Endodermal cell (in vitro differentiated cells): Measurements from ENCODE around the gene COMMD6. TPM values are rescaled to one million over a fixed set of nuclear protein-coding genes. Genes with fewer than 3 reads are reported as not detected.

Source experiments
- DNase-seq: peaks from one replicate; pipeline ENCODE4 v3.0.0-alpha.2; 2017
- H3K27ac ChIP-seq: 2 replicates; pipeline ENCODE4 v1.5.1; 2013; ENCODE audit warnings: mild to moderate bottlenecking, low read depth, low read length, moderate library complexity
- H3K27me3 ChIP-seq: 2 replicates; pipeline ENCODE4 v1.6.1; 2013; ENCODE audit warnings: mild to moderate bottlenecking, low read length, moderate library complexity; ENCODE audit not compliant: insufficient read depth, control insufficient read depth, poor library complexity, severe bottlenecking
- H3K36me3 ChIP-seq: 2 replicates; pipeline ENCODE4 v1.7.0; 2013; ENCODE audit warnings: mild to moderate bottlenecking, low read length, moderate library complexity; ENCODE audit not compliant: control insufficient read depth, insufficient read depth
- H3K4me1 ChIP-seq: one replicate; pipeline ENCODE4 v1.7.0; 2013; ENCODE audit warnings: low read length; ENCODE audit not compliant: control insufficient read depth, insufficient read depth
- H3K4me3 ChIP-seq: 2 replicates; pipeline ENCODE4 v1.5.1; 2013; ENCODE audit warnings: mild to moderate bottlenecking, low read length, moderate library complexity
- H3K9ac ChIP-seq: 2 replicates; pipeline ENCODE4 v1.6.1; 2013; ENCODE audit warnings: mild to moderate bottlenecking, low read length, moderate library complexity; ENCODE audit not compliant: poor library complexity, severe bottlenecking; ENCODE audit errors: extremely low read depth
- H3K9me3 ChIP-seq: 2 replicates; pipeline ENCODE4 v1.6.1; 2013; ENCODE audit warnings: mild to moderate bottlenecking, low read length, moderate library complexity; ENCODE audit not compliant: control insufficient read depth
- H3K27ac Mint-ChIP-seq: 2 replicates; pipeline ENCODE4 v1.8.0; 2020; ENCODE audit warnings: mixed read lengths
- H3K27me3 Mint-ChIP-seq: 2 replicates; pipeline ENCODE4 v1.8.0; 2021; ENCODE audit warnings: mild to moderate bottlenecking, mixed read lengths; ENCODE audit not compliant: insufficient read depth
- H3K36me3 Mint-ChIP-seq: 2 replicates; pipeline ENCODE4 v1.8.0; 2020; ENCODE audit warnings: low read depth, mixed read lengths
- H3K4me1 Mint-ChIP-seq: 2 replicates; pipeline ENCODE4 v1.8.0; 2020; ENCODE audit warnings: mixed read lengths
- H3K4me3 Mint-ChIP-seq: 2 replicates; pipeline ENCODE4 v1.8.0; 2020; ENCODE audit warnings: mild to moderate bottlenecking, moderate library complexity, mixed read lengths
- H3K9me3 Mint-ChIP-seq: 2 replicates; pipeline ENCODE4 v1.8.0; 2020; ENCODE audit warnings: mild to moderate bottlenecking, mixed read lengths
- CTCF ChIP-seq: fragments of 200-600 bp; sonication (generic); conservative IDR thresholded peaks from 2 replicates; pipeline ENCODE4 v1.5.0; 2021; ENCODE audit warnings: antibody characterized with exemption, mild to moderate bottlenecking
- WGBS, 2 experiments: methylation state at CpG; one replicate each; pipeline versions ENCODE4 v1.1.5 to v1.1.7; 2013; ENCODE audit warnings: missing lambda C conversion rate in 2 of 2, mixed read lengths in 1 of 2; ENCODE audit not compliant: insufficient coverage in 1 of 2, insufficient read length in 1 of 2; 5-methylcytosine and 5-hydroxymethylcytosine counted together
- total RNA-seq, 2 donors: library from RNA; stranded (reverse); fragmentation: NEBNext Ultra II Directional in 1 of 2; extraction: Animal tissue kit (Norgen Biotek cat#: 25700) in 1 of 2; gene quantifications; 2 replicates in 1 of 2; 3 replicates in 1 of 2; pipeline ENCODE4 v1.2.1, GENCODE V29; 2021

The COMMD6 gene
- total RNA-seq, 2 donors from 2014 or later, result 119 to 128 TPM

GRCh38 chr13:75486146-75487062 lies 51.2 kb downstream of the COMMD6 start:
- Mint-ChIP-seq H3K9me3 (no peaks in the 10 kb centered on the region), H3K27ac (peak overlapping the region; percentile 50), H3K4me3 (no peak overlapping the region), H3K27me3 (peaks cover 16% of the 10 kb centered on the region), H3K4me1 (peaks cover 6% of the 10 kb centered on the region), H3K36me3 (no peaks in the 10 kb centered on the region)
- WGBS, 2 experiments, result 68 to 72% methylated on average over 5 of the region's 5 CpGs
- peaks cover 10% of the 10 kb centered on the region for H3K27me3 ChIP-seq
- H3K4me1 ChIP-seq, result no peaks in the 10 kb centered on the region
- no peak overlapping the region for H3K27ac ChIP-seq
- peak; percentile 37 for TF ChIP-seq CTCF
- H3K36me3 ChIP-seq, result no peaks in the 10 kb centered on the region
- H3K9me3 ChIP-seq, result no peaks in the 10 kb centered on the region
- peak; percentile 59 for DNase-seq
- H3K4me3 ChIP-seq, result no peak overlapping the region
- H3K9ac ChIP-seq, result no peak overlapping the region

GRCh38 chr13:75485286-75486062 lies 52.2 kb downstream of the COMMD6 start:
- no peak for TF ChIP-seq CTCF
- no peaks in the 10 kb centered on the region for H3K9me3 ChIP-seq
- H3K27ac ChIP-seq, result no peak overlapping the region
- Mint-ChIP-seq H3K36me3 (no peaks in the 10 kb centered on the region), H3K27ac (no peak overlapping the region), H3K4me3 (no peak overlapping the region), H3K27me3 (peaks cover 25% of the 10 kb centered on the region), H3K4me1 (peaks cover 8% of the 10 kb centered on the region), H3K9me3 (no peaks in the 10 kb centered on the region)
- no peak overlapping the region for H3K9ac ChIP-seq
- no peak for DNase-seq
- H3K27me3 ChIP-seq, result peaks cover 20% of the 10 kb centered on the region
- no peaks in the 10 kb centered on the region for H3K36me3 ChIP-seq
- 81% methylated on average over 1 of the region's 1 CpG; no CpG with 5 or more reads in 1 of the 2 experiments for WGBS, 2 experiments
- H3K4me1 ChIP-seq, result no peaks in the 10 kb centered on the region
- no peak overlapping the region for H3K4me3 ChIP-seq

- DNase-seq, result no peak
- 0% methylated on average over 1 of the region's 1 CpG; no CpG with 5 or more reads in 1 of the 2 experiments for WGBS, 2 experiments
- Mint-ChIP-seq H3K27me3 (peaks cover 52% of the 10 kb centered on the region), H3K4me3 (peak overlapping the region; percentile 83), H3K36me3 (no peaks in the 10 kb centered on the region), H3K4me1 (peaks cover 11% of the 10 kb centered on the region), H3K9me3 (no peaks in the 10 kb centered on the region), H3K27ac (no peak overlapping the region)
- no peak for TF ChIP-seq CTCF
- H3K27ac ChIP-seq, result no peak overlapping the region
- peaks cover 47% of the 10 kb centered on the region for H3K27me3 ChIP-seq
- no peaks in the 10 kb centered on the region for H3K9me3 ChIP-seq
- no peak overlapping the region for H3K9ac ChIP-seq
- H3K4me3 ChIP-seq, result peak overlapping the region; percentile 81
- H3K4me1 ChIP-seq, result no peaks in the 10 kb centered on the region
- no peaks in the 10 kb centered on the region for H3K36me3 ChIP-seq
Measured at GRCh38 chr13:75482820-75483079, 54.9 kb downstream of the COMMD6 start.
